ENCODE measurements around the gene CCL4. TPM values are rescaled to one million over a fixed set of nuclear protein-coding genes. Genes with fewer than 3 reads are reported as not detected.
"Not testable (repeated sequence)": the region's sequence is repeated elsewhere in the genome, so short reads cannot be mapped to it uniquely, and the experiment has no call there.

The CCL4 gene
- total RNA-seq, 1 experiment from 2014 or later = not detected

GRCh38 chr17:36087471-36087870, 16.2 kb upstream of the CCL4 start:
- not testable (repeated sequence) for DNase-seq (ENCODE audit: extremely low read depth, low read depth)

DNA sequence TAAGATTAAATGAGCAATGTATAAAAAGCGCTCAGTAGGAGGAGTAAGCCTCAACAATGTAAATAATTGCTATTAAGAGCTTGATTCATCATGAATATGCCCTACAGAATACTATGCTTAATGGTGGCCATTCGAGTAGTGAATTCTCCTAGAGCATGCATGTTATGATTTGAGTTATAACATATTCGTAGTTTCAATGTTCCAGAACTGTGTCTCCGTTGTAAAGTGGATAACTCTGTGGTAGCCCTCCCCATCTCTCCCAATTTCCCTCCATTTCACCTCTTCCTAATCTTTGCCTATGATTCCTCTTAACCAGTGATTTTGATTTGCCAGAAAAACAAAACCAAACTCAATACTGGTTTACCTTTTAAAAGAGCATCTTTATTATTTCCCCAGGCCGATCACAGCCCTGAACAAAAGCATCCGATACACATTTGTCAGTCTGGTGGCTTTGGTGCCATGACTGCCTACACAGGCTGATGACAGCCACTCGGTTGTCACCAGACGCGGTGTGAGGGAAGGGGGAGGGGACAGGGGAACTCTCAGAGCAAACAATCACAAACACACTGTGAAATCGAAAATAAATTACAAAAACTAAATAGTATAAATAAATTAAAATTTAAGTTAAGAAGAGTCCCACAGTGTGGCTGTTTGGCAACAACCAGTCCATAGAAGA, 15.6 kb upstream of the CCL4 start:
- DNase-seq (ENCODE audit: extremely low read depth, low read depth) = not testable (repeated sequence)

- DNase-seq (ENCODE audit: extremely low read depth, low read depth) = no peak
Observed at GRCh38 chr17:36088670-36089338, 14.8 kb upstream of the CCL4 start.

GRCh38 chr17:36089339-36089865, 14.2 kb upstream of the CCL4 start:
- no peak for DNase-seq (ENCODE audit: extremely low read depth, low read depth)

- no peak for DNase-seq (ENCODE audit: extremely low read depth, low read depth)
Observed at GRCh38 chr17:36089888-36090836, 13.5 kb upstream of the CCL4 start, which contains the start of gene CCL3. TSS of gene CCL3 (minus strand) at chr17:36090143. CDS start at chr17:36090058, 85 bp downstream.

DNA sequence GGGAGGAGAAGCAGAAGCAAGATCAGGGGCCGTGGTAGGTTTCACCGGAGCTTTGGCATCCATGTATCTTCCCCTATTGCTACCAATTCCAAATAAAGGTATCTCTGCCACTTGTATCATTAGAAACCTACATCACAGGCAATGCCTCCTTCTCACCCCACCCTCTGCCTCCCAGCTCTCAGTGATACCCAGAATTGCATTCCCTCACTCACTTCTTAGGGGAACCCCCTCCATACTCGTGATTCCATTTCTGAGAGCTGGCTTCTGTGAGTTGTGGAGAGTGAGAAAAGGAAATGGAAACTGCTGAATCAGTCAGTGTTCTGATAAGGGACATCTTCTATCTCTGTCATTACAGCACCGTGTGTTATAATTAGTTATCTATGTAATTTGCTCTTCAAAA, 11.4 kb upstream of the CCL4 start:
- DNase-seq (ENCODE audit: extremely low read depth, low read depth) = no peak

GRCh38 chr17:36092715-36093114, 10.9 kb upstream of the CCL4 start:
- DNase-seq (ENCODE audit: extremely low read depth, low read depth) = not testable (repeated sequence)

GRCh38 chr17:36094232-36094631, 9.4 kb upstream of the CCL4 start:
- DNase-seq (ENCODE audit: extremely low read depth, low read depth) = no peak

GRCh38 chr17:36094746-36095145, 8.9 kb upstream of the CCL4 start:
- DNase-seq (ENCODE audit: extremely low read depth, low read depth) = no peak

- DNase-seq (ENCODE audit: extremely low read depth, low read depth) = no peak
Observed at GRCh38 chr17:36095992-36096391, 7.6 kb upstream of the CCL4 start.

- DNase-seq (ENCODE audit: extremely low read depth, low read depth) = not testable (repeated sequence)
Observed at GRCh38 chr17:36099004-36099403, 4.6 kb upstream of the CCL4 start.

GRCh38 chr17:36104246-36104645, 619 bp downstream of the CCL4 start:
- not testable (repeated sequence) for DNase-seq (ENCODE audit: extremely low read depth, low read depth)

DNA sequence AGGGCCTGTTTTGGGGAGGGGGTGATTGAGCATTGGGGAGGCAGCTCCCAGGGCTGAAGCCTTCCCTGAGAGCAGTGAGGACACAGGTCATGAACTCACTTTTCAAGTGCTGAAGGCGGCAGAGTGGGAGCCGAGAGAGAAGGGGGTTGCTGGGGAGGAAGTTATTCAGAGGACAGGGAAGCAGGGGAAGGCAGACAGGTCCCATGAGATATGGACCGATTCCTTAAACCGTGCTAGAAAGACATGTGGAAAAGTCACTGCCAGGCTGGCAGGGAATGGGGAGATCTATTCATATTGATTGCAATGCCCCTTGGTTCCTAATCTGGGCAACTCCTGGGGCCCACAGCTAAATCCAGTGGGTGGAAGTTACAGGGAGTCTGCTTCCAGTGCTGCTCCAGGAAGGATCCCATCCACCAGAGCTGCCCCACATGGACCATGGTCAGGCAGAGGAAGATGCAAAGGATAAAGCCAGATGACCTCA, 1.1 kb downstream of the CCL4 start:
- no peak for DNase-seq (ENCODE audit: extremely low read depth, low read depth)

DNA sequence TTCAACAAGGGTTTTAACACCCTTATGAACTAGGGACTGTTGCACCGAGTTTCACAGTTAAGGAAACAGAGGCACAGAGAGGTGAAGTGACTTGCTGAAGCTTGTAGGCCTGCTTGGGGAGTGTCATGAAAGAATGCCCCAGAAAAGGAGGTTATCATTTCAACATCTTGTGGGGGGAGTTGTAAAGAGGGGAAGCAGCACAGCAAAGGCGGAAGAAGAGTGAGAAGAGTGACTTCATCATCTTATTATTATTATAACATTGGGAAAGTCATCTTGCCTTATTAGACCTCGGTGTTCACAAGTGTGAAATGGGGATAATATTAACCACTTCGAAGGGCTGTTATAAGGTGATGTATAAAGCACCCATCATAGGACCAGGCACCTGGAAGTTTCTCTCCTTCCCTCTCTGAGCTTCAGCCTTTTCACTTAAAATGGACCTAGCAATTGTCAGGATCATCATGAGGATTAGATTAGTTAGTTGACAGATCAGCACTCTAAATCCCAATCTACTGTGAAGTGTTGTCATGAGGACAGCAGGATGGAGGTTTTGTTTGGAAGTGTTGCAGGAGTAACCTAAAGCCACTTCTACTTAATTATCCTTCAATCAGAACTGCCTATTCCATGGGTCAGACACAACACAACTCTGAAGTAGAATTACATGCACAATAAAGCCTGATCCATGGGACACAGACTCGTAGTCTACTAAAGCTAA, 2.3 kb downstream of the CCL4 start:
- DNase-seq (ENCODE audit: extremely low read depth, low read depth) = no peak

DNA sequence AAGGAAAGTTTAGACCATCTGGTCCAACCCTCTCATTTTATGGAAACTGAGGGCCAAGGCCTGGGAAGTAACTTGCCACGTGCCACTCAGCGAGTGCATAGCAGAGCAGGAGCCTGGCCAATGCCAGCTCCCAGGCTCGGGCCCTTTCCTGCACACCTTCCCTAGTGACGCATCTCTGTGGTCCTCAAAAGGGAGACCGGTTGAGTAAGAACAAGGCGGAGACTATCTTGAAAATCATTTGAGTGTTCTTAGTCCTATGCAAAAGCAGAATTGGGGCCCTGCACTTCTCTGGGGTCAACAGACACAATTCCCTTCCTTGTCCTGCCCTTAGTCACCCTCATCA, 2.8 kb downstream of the CCL4 start:
- DNase-seq (ENCODE audit: extremely low read depth, low read depth) = no peak

GRCh38 chr17:36107660-36108059, 4.0 kb downstream of the CCL4 start:
- no peak for DNase-seq (ENCODE audit: extremely low read depth, low read depth)

GRCh38 chr17:36108265-36108664, 4.6 kb downstream of the CCL4 start:
- DNase-seq (ENCODE audit: extremely low read depth, low read depth) = not testable (repeated sequence)

DNA sequence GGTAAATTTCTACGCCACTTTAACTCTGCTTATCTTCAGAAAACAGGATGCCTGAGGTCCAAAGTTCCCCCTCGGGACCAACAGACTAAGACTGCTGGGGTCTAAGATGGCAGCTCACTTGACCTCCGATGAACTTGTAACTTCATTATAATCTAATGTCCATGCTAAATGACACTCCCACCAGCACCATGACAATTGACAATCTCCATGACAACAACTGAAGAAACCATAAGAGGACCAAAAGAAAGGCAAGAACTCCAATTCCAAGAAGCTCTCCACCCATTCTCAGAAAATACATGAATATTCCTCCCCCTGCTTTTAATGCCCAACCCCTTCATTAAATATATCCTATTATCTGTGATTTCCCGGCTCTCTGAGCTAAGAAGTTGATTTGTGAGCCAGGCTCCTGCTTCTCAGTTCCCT, 7.5 kb downstream of the CCL4 start:
- DNase-seq (ENCODE audit: extremely low read depth, low read depth) = no peak

DNA sequence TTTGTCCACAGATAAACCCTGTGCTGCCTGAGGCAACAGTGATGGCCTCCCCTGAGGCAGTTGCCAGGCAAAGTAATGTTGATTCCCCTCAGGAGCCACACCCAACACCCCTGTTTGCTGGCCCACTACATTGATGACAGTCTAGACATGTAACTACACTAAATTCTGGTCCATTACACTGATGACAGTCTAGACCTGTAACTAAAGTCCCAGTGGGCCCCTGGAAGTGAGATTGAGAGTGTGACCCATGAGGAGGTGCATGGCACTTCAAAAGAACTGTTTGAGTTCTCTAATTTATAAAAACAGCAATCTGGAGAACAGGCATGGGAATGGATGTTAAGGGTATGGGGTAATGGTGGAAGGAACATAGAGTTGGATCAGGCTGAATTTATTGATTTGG, 8.9 kb downstream of the CCL4 start:
- no peak for DNase-seq (ENCODE audit: extremely low read depth, low read depth)

DNA sequence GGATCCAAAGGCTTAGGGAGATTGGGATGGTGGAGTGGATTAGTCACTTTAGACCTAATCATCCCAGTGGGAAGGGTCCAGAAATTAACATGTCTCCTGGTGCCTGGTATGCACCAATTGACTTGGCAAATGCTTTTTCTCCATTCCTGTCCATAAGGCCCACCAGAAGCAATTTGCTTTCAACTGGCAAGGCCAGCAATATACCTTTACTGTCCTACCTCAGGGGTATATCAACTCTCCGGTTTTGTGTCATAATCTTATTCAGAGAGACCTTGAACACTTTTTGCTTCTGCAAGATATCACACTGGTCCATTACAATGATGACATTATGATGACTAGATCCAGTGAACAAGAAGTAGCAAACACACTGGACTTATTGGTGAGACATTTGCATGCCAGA, 9.5 kb downstream of the CCL4 start:
- not testable (repeated sequence) for DNase-seq (ENCODE audit: extremely low read depth, low read depth)

Data from NCI-H460 (cell line).